ENCODE measurements around the gene INHBB. TPM values are rescaled to one million over a fixed set of nuclear protein-coding genes. Genes with fewer than 3 reads are reported as not detected.

Gene INHBB
- total RNA-seq, 4 donors from 2014 or later = 3.1 to 23.8 (median 13.7) TPM

- intact Hi-C loops (cut with DNase I; ENCODE audit: low total_unique reads) = no loop called here
- no peaks in the 10 kb centered on the region for H3K9me3 ChIP-seq
- H3K4me1 ChIP-seq = peaks cover 6 to 7% of the 10 kb centered on the region in 2 donors
- in situ Hi-C loops (cut with MboI; ENCODE audit: low sequenced_read_pairs in 4 of 4) = no loop called here
- no peak overlapping the region for H3K4me3 ChIP-seq
- TF ChIP-seq CTCF (IDR thresholded peaks at IDR 0.05 in 4 of 5, conservative IDR thresholded peaks at IDR 0.05 in 1 of 5) (no peak), POLR2A (IDR thresholded peaks at IDR 0.05) (no peak)
- peaks cover 0 to 5% of the 10 kb centered on the region in 2 donors for H3K36me3 ChIP-seq
- ATAC-seq (no peak), DNase-seq (no peak)
- H3K27ac ChIP-seq = no peak overlapping the region
- H3K27me3 ChIP-seq = peaks cover 11 to 14% (median 12%) of the 10 kb centered on the region in 3 donors
Measured at GRCh38 chr2:120350080-120350479, 4.1 kb downstream of the INHBB start.

GRCh38 chr2:120350801-120351320, 4.9 kb downstream of the INHBB start:
- H3K4me1 ChIP-seq = peaks cover 6 to 7% of the 10 kb centered on the region in 2 donors
- peaks cover 10 to 14% (median 11%) of the 10 kb centered on the region in 3 donors for H3K27me3 ChIP-seq
- ATAC-seq (no peak), DNase-seq (no peak)
- H3K36me3 ChIP-seq = peaks cover 0 to 5% of the 10 kb centered on the region in 2 donors
- no peak overlapping the region for H3K4me3 ChIP-seq
- no peak for TF ChIP-seq CTCF (IDR thresholded peaks at IDR 0.05 in 4 of 5, conservative IDR thresholded peaks at IDR 0.05 in 1 of 5)
- no peak overlapping the region for H3K27ac ChIP-seq
- no peaks in the 10 kb centered on the region for H3K9me3 ChIP-seq
- intact Hi-C loops (cut with DNase I; ENCODE audit: low total_unique reads) = no loop called here
- in situ Hi-C loops (cut with MboI; ENCODE audit: low sequenced_read_pairs in 4 of 4) = no loop called here

- peaks cover 0 to under 1% of the 10 kb centered on the region in 2 donors for H3K4me1 ChIP-seq
- TF ChIP-seq POLR2A (IDR thresholded peaks at IDR 0.05) (no peak), CTCF (IDR thresholded peaks at IDR 0.05 in 4 of 5, conservative IDR thresholded peaks at IDR 0.05 in 1 of 5) (no peak)
- intact Hi-C loops (cut with DNase I; ENCODE audit: low total_unique reads) (no loop called here), in situ Hi-C loops (cut with MboI; ENCODE audit: low sequenced_read_pairs in 4 of 4) (no loop called here)
- H3K27me3 ChIP-seq = no peaks in the 10 kb centered on the region
- H3K36me3 ChIP-seq = peaks cover 0 to 5% of the 10 kb centered on the region in 2 donors
- H3K4me3 ChIP-seq = no peak overlapping the region
- ATAC-seq (no peak), DNase-seq (no peak)
- H3K27ac ChIP-seq = no peak overlapping the region
- no peaks in the 10 kb centered on the region for H3K9me3 ChIP-seq
Measured at GRCh38 chr2:120352696-120353590, 7.0 kb downstream of the INHBB start.

GRCh38 chr2:120353591-120353898, 7.6 kb downstream of the INHBB start:
- intact Hi-C loops (cut with DNase I; ENCODE audit: low total_unique reads) = no loop called here
- TF ChIP-seq CTCF (IDR thresholded peaks at IDR 0.05 in 4 of 5, conservative IDR thresholded peaks at IDR 0.05 in 1 of 5) (no peak), POLR2A (IDR thresholded peaks at IDR 0.05) (no peak)
- Histone ChIP-seq H3K4me3 (no peak overlapping the region), H3K27me3 (no peaks in the 10 kb centered on the region), H3K36me3 (peaks cover 0 to 5% of the 10 kb centered on the region in 2 donors), H3K4me1 (no peaks in the 10 kb centered on the region), H3K9me3 (no peaks in the 10 kb centered on the region), H3K27ac (no peak overlapping the region)
- DNase-seq = no peak
- in situ Hi-C loops (cut with MboI; ENCODE audit: low sequenced_read_pairs in 4 of 4) = no loop called here
- ATAC-seq = no peak

Measured in gastrocnemius medialis (tissue), 4 donors.